Caco-2 (cell line): Measurements from ENCODE around the gene NAA15. TPM values are rescaled to one million over a fixed set of nuclear protein-coding genes. Genes with fewer than 3 reads are reported as not detected.

ENCODE experiments used
- BruUV-seq: library from RNA; stranded (reverse); fragments of 400-500 nt; replicated peaks from 2 replicates; lab custom pipeline; 2021; lab: Mats Ljungman, UMichigan
- CTCF ChIA-PET: fragments of 300-600 bp; sonication (Branson Sonifier 250); formaldehyde crosslinking; loops from one replicate; lab custom pipeline; 2022; ENCODE audit warnings: antibody characterized with exemption; lab: Charles Lee
- POLR2A ChIA-PET: fragments of 300-600 bp; sonication (Branson Sonifier 250); formaldehyde crosslinking; loops from one replicate; lab custom pipeline; 2022; ENCODE audit warnings: antibody characterized with exemption; lab: Charles Lee
- DNase-seq, 2 experiments: peaks; one replicate each; pipeline versions ENCODE4 v3.0.0 to v3.0.0-alpha.2; 2020 to 2022
- H3K27me3 ChIP-seq: replicated peaks from 2 replicates; pipeline ENCODE4 v1.6.0; 2011; ENCODE audit warnings: low read length; ENCODE audit not compliant: control insufficient read depth, insufficient read depth
- H3K36me3 ChIP-seq: 2 replicates; pipeline ENCODE4 v1.5.1; 2011; ENCODE audit warnings: low read length; ENCODE audit not compliant: control insufficient read depth, insufficient read depth
- H3K4me1 ChIP-seq: fragments of 250-450 bp; sonication (Bioruptor Pico); 2 replicates; pipeline ENCODE4 v1.5.1; 2020; ENCODE audit warnings: mild to moderate bottlenecking
- H3K4me3 ChIP-seq: 2 replicates; pipeline ENCODE4 v1.5.1; 2011; ENCODE audit warnings: low read depth, mild to moderate bottlenecking, control low read depth, low read length
- H3K9me3 ChIP-seq: fragments of 250-450 bp; sonication (Bioruptor Pico); 2 replicates; pipeline ENCODE4 v1.5.1; 2020; ENCODE audit warnings: mild to moderate bottlenecking, moderate library complexity
- H3K27ac Mint-ChIP-seq: one replicate; pipeline ENCODE4 v1.8.0; 2022; ENCODE audit warnings: mixed read lengths; ENCODE audit not compliant: unreplicated experiment
- H3K27me3 Mint-ChIP-seq: one replicate; pipeline ENCODE4 v1.8.0; 2022; ENCODE audit warnings: mixed read lengths; ENCODE audit not compliant: insufficient read depth, unreplicated experiment
- H3K36me3 Mint-ChIP-seq: one replicate; pipeline ENCODE4 v1.8.0; 2022; ENCODE audit warnings: mild to moderate bottlenecking, mixed read lengths; ENCODE audit not compliant: insufficient read depth, unreplicated experiment
- H3K4me1 Mint-ChIP-seq: one replicate; pipeline ENCODE4 v1.8.0; 2022; ENCODE audit warnings: low read depth, mixed read lengths; ENCODE audit not compliant: unreplicated experiment
- H3K4me3 Mint-ChIP-seq: one replicate; pipeline ENCODE4 v1.8.0; 2022; ENCODE audit warnings: mild to moderate bottlenecking, moderate library complexity, mixed read lengths; ENCODE audit not compliant: unreplicated experiment
- H3K9me3 Mint-ChIP-seq: one replicate; pipeline ENCODE4 v1.8.0; 2022; ENCODE audit warnings: mixed read lengths; ENCODE audit not compliant: unreplicated experiment
- CTCF ChIP-seq, 2 experiments: fragments of 200-600 bp in 1 of 2; IDR thresholded peaks; 1 replicate in 1 of 2; 2 replicates in 1 of 2; pipeline versions ENCODE4 v1.5.1 to v1.8.0; 2011 to 2022; ENCODE audit warnings: antibody characterized with exemption in 1 of 2, control low read depth in 1 of 2, inconsistent platforms in 1 of 2, low read depth in 1 of 2, low read length in 1 of 2, mild to moderate bottlenecking in 1 of 2, moderate library complexity in 1 of 2; ENCODE audit not compliant: insufficient read depth in 1 of 2, severe bottlenecking in 1 of 2, unreplicated experiment in 1 of 2
- intact Hi-C: fragments of 100-400 bp; cut with micrococcal nuclease; formaldehyde crosslinking; loops from one replicate; pipeline ENCODE4 v1.10.0; 2022; ENCODE audit not compliant: unreplicated experiment
- total RNA-seq: library from RNA; stranded (reverse); gene quantifications from 2 replicates; pipeline ENCODE4 v1.2.3, GENCODE V29; 2022

The NAA15 gene
- total RNA-seq, 1 experiment from 2014 or later, result 63.1 TPM

- Mint-ChIP-seq H3K36me3 (peaks cover 21% of the 10 kb centered on the region), H3K27ac (no peak overlapping the region), H3K4me1 (peaks cover 4% of the 10 kb centered on the region), H3K27me3 (no peaks in the 10 kb centered on the region), H3K4me3 (no peak overlapping the region), H3K9me3 (no peaks in the 10 kb centered on the region)
- no peak for DNase-seq
- ChIA-PET CTCF (interaction anchor here (0.6 kb wide), 1 partner anchor 42 kb away, joined by 3 read pairs; no protein-coding TSS in a partner anchor), POLR2A (no interaction called here)
- intact Hi-C loops, result no loop called here
- no peak for TF ChIP-seq CTCF (IDR thresholded peaks at IDR 0.05; ENCODE audit: insufficient read depth in 1 of 2, low read depth in 1 of 2, low read length in 1 of 2, severe bottlenecking in 1 of 2, unreplicated experiment in 1 of 2)
- no TSS peak for BruUV-seq
- Histone ChIP-seq H3K4me3 (no peak overlapping the region), H3K36me3 (no peaks in the 10 kb centered on the region; the same call in 1 of the 2 replicates), H3K27me3 (no peaks in the 10 kb centered on the region), H3K4me1 (peaks cover 8% of the 10 kb centered on the region; the same call in 1 of the 2 replicates), H3K9me3 (no peaks in the 10 kb centered on the region)
Measured at GRCh38 chr4:139324620-139325019, 23.3 kb downstream of the NAA15 start.

- intact Hi-C loops, result no loop called here
- H3K27me3 Mint-ChIP-seq, result no peaks in the 10 kb centered on the region
- Histone ChIP-seq H3K27me3 (no peaks in the 10 kb centered on the region), H3K4me1 (no peaks in the 10 kb centered on the region), H3K9me3 (no peaks in the 10 kb centered on the region), H3K36me3 (no peaks in the 10 kb centered on the region; the same call in 1 of the 2 replicates), H3K4me3 (no peak overlapping the region)
- no peak overlapping the region for H3K4me3 Mint-ChIP-seq
- ChIA-PET CTCF (no interaction called here), POLR2A (no interaction called here)
- peaks cover 15% of the 10 kb centered on the region for H3K4me1 Mint-ChIP-seq
- no peak for TF ChIP-seq CTCF (IDR thresholded peaks at IDR 0.05; ENCODE audit: insufficient read depth in 1 of 2, low read depth in 1 of 2, low read length in 1 of 2, severe bottlenecking in 1 of 2, unreplicated experiment in 1 of 2)
- peaks cover 43% of the 10 kb centered on the region for H3K36me3 Mint-ChIP-seq
- no peaks in the 10 kb centered on the region for H3K9me3 Mint-ChIP-seq
- no peak for DNase-seq
- BruUV-seq, result no TSS peak
- H3K27ac Mint-ChIP-seq, result no peak overlapping the region
Measured at GRCh38 chr4:139329665-139330200, 28.4 kb downstream of the NAA15 start.

- BruUV-seq, result no TSS peak
Measured at GRCh38 chr4:139330283-139330682, 29.0 kb downstream of the NAA15 start.

More at GRCh38 chr4:139330283-139330682, 29.0 kb downstream of the NAA15 start:
- Histone ChIP-seq H3K27me3 (no peaks in the 10 kb centered on the region), H3K4me3 (no peak overlapping the region), H3K36me3 (no peaks in the 10 kb centered on the region; the same call in 1 of the 2 replicates), H3K9me3 (no peaks in the 10 kb centered on the region), H3K4me1 (no peaks in the 10 kb centered on the region)
- Mint-ChIP-seq H3K27ac (no peak overlapping the region), H3K9me3 (no peaks in the 10 kb centered on the region), H3K4me1 (peaks cover 15% of the 10 kb centered on the region), H3K27me3 (no peaks in the 10 kb centered on the region), H3K36me3 (peaks cover 49% of the 10 kb centered on the region), H3K4me3 (no peak overlapping the region)
- no peak for TF ChIP-seq CTCF (IDR thresholded peaks at IDR 0.05; ENCODE audit: insufficient read depth in 1 of 2, low read depth in 1 of 2, low read length in 1 of 2, severe bottlenecking in 1 of 2, unreplicated experiment in 1 of 2)
- POLR2A ChIA-PET, result no interaction called here
- intact Hi-C loops, result no loop called here
- CTCF ChIA-PET, result no interaction called here
- DNase-seq, result no peak
